Left lung (tissue), 10 donors: ENCODE data around the gene SYT5. TPM values are rescaled to one million over a fixed set of nuclear protein-coding genes. Genes with fewer than 3 reads are reported as not detected.
"Not testable (repeated sequence)": the region's sequence is repeated elsewhere in the genome, so short reads cannot be mapped to it uniquely, and the experiment has no call there.

ENCODE experiments used
- ATAC-seq: fragments of 200-7000 bp; cut with Tn5 transposase; one replicate; pipeline ENCODE4 v1.9.1; 2020; ENCODE audit warnings: moderate library complexity
- DNase-seq, 4 donors: peaks; one replicate each; pipeline ENCODE4 v3.0.0-alpha.2; 2013 to 2020
- H3K27ac ChIP-seq, 2 donors: fragments of 200-600 bp; sonication (generic) in 1 of 2; one replicate each; pipeline versions ENCODE4 v1.5.0 to v1.8.0; 2020 to 2021
- H3K27me3 ChIP-seq, 2 donors: fragments of 200-600 bp; sonication (generic) in 1 of 2; one replicate each; pipeline versions ENCODE4 v1.5.0 to v1.8.0; 2020 to 2021
- H3K36me3 ChIP-seq, 2 donors: fragments of 200-600 bp; sonication (generic) in 1 of 2; one replicate each; pipeline versions ENCODE4 v1.5.0 to v1.8.0; 2020 to 2021
- H3K4me1 ChIP-seq, 2 donors: fragments of 200-600 bp; one replicate each; pipeline ENCODE4 v1.8.0; 2021
- H3K4me3 ChIP-seq, 2 donors: fragments of 200-600 bp; sonication (generic) in 1 of 2; one replicate each; pipeline versions ENCODE4 v1.5.0 to v1.8.0; 2020 to 2021; ENCODE audit warnings: mild to moderate bottlenecking in 1 of 2
- H3K9me3 ChIP-seq, 2 donors: fragments of 200-600 bp; sonication (generic) in 1 of 2; one replicate each; pipeline versions ENCODE4 v1.5.0 to v1.8.0; 2020 to 2021
- CTCF ChIP-seq, 2 donors: fragments of 200-600 bp; sonication (generic) in 1 of 2; IDR thresholded peaks; one replicate each; pipeline versions ENCODE4 v1.5.0 to v1.8.0; 2021; ENCODE audit warnings: antibody characterized with exemption in 2 of 2
- intact Hi-C, 2 donors: fragments of 100-400 bp; cut with DNase I; formaldehyde crosslinking; loops; one replicate each; pipeline versions ENCODE4 v1.11.2 to v1.14.2; 2022
- polyA plus RNA-seq, 6 donors: library from polyadenylated mRNA; unstranded; fragments of 120-200 nt; gene quantifications; one replicate each; pipeline ENCODE4 v1.2.1, GENCODE V29; 2013; ENCODE audit not compliant: insufficient read length in 6 of 6
- total RNA-seq, 2 donors: library from RNA; stranded (reverse); fragmentation: NEBNext Ultra II Directional; extraction: Animal tissue kit (Norgen Biotek cat#: 25700); gene quantifications; one replicate each; pipeline ENCODE4 v1.2.1, GENCODE V29; 2021
- donor health status: DM: no; HTN: yes; CAD: no.
- donor health status: DM: no; HTN: no; CAD: no.

SYT5 gene
- total and polyA plus RNA-seq, 8 donors = 0.61 to 1.5 (median 0.94) TPM; not detected in 2

DNA sequence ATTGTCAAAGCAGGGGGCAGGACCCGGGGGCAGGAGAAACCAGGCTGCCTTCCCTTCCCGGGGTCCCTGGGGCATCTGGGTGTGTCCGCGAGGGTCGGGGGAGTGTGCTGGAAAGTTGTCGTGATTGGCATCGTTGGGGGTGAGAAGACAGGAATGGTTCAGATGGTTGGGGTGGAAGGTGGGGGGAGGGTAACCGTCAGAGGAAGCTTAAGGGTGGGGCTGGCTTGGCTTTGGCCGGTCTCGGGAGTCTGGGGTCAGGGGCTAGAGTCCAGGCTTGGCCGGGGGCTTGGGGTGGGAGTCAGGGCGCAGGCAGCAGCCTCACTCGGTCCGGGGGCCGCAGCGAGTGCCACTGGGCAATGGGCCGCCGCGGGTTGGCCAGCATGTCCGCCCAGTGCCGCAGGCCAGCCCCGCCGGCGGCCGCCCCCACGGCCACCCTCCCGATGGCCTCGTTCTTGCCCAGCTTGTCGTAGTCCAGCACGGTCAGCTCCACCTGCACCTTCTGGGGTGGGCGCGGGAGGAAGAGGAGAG is 6.8 kb downstream of the SYT5 start:
- no peak for TF ChIP-seq CTCF (IDR thresholded peaks at IDR 0.05)
- H3K27me3 ChIP-seq = peaks cover 68 to 100% of the 10 kb centered on the region in 2 donors
- DNase-seq (no peak), ATAC-seq (no peak)
- peaks cover 6 to 10% of the 10 kb centered on the region in 2 donors for H3K4me1 ChIP-seq
- peak overlapping the region in 1 of 2 donors; percentile 15 for H3K4me3 ChIP-seq
- intact Hi-C loops = no loop called here
- no peak overlapping the region for H3K27ac ChIP-seq
- no peaks in the 10 kb centered on the region for H3K36me3 ChIP-seq
- no peaks in the 10 kb centered on the region for H3K9me3 ChIP-seq

- DNase-seq (no peak), ATAC-seq (no peak)
- H3K36me3 ChIP-seq = no peaks in the 10 kb centered on the region
- no peak overlapping the region for H3K27ac ChIP-seq
- intact Hi-C loops = no loop called here
- TF ChIP-seq CTCF (IDR thresholded peaks at IDR 0.05) = no peak
- peaks cover 6 to 10% of the 10 kb centered on the region in 2 donors for H3K4me1 ChIP-seq
- H3K9me3 ChIP-seq = no peaks in the 10 kb centered on the region
- no peak overlapping the region for H3K4me3 ChIP-seq
- H3K27me3 ChIP-seq = peaks cover 66 to 100% of the 10 kb centered on the region in 2 donors
These were observed 7.3 kb downstream of the SYT5 start for GRCh38 chr19:55172741-55173140.

DNA sequence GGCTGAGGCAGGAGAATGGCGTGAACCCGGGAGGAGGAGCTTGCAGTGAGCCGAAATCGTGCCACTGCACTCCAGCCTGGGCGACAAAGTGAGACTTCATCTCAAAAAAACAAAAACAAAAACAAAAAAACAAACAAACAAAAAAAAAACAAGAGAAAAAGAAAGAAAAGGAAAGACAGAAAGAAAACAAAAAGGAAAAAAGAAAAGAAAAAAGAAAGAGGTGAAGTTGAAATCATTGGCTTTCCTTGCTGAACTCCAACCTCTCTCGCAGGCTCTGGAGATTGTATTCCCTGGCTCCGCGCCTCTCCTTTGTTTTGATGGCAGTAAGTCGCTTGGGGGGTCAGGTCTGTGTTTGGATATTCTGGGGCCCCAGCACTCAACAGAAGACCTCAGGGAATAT is 7.8 kb downstream of the SYT5 start:
- H3K36me3 ChIP-seq, H3K4me1 ChIP-seq, H3K27ac ChIP-seq, H3K4me3 ChIP-seq, intact Hi-C loops, DNase-seq, H3K9me3 ChIP-seq, ATAC-seq: not testable (repeated sequence)
- peaks cover 68 to 100% of the 10 kb centered on the region in 2 donors for H3K27me3 ChIP-seq

- peaks cover 6 to 14% of the 10 kb centered on the region in 2 donors for H3K4me1 ChIP-seq
- no peak overlapping the region for H3K4me3 ChIP-seq
- H3K9me3 ChIP-seq = no peaks in the 10 kb centered on the region
- DNase-seq (no peak), ATAC-seq (no peak)
- peaks cover 62 to 100% of the 10 kb centered on the region in 2 donors for H3K27me3 ChIP-seq
- H3K27ac ChIP-seq = no peak overlapping the region
- H3K36me3 ChIP-seq = no peaks in the 10 kb centered on the region
- intact Hi-C loops = no loop called here
- no peak for TF ChIP-seq CTCF (IDR thresholded peaks at IDR 0.05)
These were observed 8.6 kb downstream of the SYT5 start for GRCh38 chr19:55171440-55171839.

- ATAC-seq (no peak), DNase-seq (no peak)
- H3K36me3 ChIP-seq = no peaks in the 10 kb centered on the region
- no peak overlapping the region for H3K27ac ChIP-seq
- H3K9me3 ChIP-seq = no peaks in the 10 kb centered on the region
- peaks cover 49 to 100% of the 10 kb centered on the region in 2 donors for H3K27me3 ChIP-seq
- no peak overlapping the region for H3K4me3 ChIP-seq
- peaks cover 6 to 15% of the 10 kb centered on the region in 2 donors for H3K4me1 ChIP-seq
- intact Hi-C loops = no loop called here
- TF ChIP-seq CTCF (IDR thresholded peaks at IDR 0.05) = no peak
These were observed 11.0 kb downstream of the SYT5 start for GRCh38 chr19:55169136-55169535.
